ENCODE data around the gene IFITM5.

Gene IFITM5

DNA sequence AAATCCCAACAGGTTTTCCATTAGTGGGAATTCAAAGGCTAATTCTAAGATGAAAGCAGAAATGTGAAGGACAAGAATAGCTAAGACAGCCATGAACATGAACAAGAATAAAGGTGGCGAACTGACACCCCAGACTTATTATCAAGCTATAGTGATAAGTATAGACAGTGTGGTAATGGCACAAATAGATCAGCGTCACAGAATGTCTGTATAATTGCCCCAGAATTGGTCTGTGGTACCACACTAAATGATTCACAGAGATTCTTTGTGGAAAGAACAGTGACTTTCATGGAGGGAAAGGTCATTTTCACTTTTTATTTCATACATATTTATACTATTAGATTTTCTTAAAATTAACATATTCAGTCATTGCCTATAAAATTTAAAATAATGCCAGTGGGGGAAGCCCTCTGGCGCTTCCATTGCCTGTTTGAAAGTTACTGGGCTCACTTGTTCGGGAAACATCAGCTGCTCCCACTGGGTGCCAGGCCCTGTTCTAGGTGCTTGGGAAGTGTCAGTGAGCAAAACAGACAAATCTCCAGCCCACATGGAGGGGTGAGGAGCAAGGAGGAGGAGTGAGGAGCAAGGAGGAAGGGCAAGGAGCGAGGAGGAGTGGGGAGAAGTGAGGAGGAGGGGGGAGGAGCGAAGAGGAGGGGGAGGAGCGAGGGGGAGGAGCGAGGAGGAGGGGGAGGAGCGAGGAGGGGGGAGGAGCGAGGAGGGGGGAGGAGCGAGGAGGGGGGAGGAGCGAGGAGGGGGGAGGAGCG lies 32.5 kb downstream of the IFITM5 start:
- H3K36me3 ChIP-seq = no peaks in the 10 kb centered on the region
- H3K9me3 ChIP-seq = no peaks in the 10 kb centered on the region
- H3K27me3 ChIP-seq = no peaks in the 10 kb centered on the region
- peak overlapping the region; percentile 70 for H3K27ac ChIP-seq
- no peak overlapping the region for H3K4me3 ChIP-seq (ENCODE audit: low read depth in 1 of 2, low read length in 1 of 2)
- no peak for TF ChIP-seq CTCF (IDR thresholded peaks at IDR 0.05)
- peaks cover 35 to 38% of the 10 kb centered on the region in 2 experiments for H3K4me1 ChIP-seq (ENCODE audit: control insufficient read depth in 1 of 2, insufficient read depth in 1 of 2, low read depth in 1 of 2, low read length in 1 of 2)

GRCh38 chr11:261624-262023 lies 37.7 kb downstream of the IFITM5 start:
- Histone ChIP-seq H3K4me3 (ENCODE audit: low read depth in 1 of 2, low read length in 1 of 2) (no peak overlapping the region), H3K27ac (no peak overlapping the region), H3K4me1 (ENCODE audit: control insufficient read depth in 1 of 2, insufficient read depth in 1 of 2, low read depth in 1 of 2, low read length in 1 of 2) (no peaks in the 10 kb centered on the region), H3K27me3 (peaks cover 5% of the 10 kb centered on the region), H3K36me3 (no peaks in the 10 kb centered on the region), H3K9me3 (no peaks in the 10 kb centered on the region)
- TF ChIP-seq CTCF (IDR thresholded peaks at IDR 0.05) = no peak

DNA sequence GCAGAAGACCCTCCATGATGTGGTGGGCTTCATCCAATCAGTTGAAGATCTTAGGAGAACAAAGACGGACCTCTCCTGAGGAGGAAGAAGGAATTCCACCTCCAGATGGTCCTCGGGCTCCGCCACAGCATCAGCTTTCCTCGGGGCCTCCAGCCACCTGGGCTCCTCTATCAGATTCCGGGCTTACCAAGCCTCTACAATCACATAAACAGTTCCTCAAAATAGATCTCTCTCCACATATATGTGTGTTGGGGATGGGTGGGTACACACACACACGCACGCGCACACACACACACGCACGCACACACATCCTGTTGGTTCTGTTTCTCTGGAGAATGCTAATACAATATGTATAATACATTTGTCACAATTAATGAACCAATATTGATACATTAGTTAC lies 39.9 kb downstream of the IFITM5 start:
- H3K27me3 ChIP-seq = peaks cover 5% of the 10 kb centered on the region
- no peak overlapping the region for H3K27ac ChIP-seq
- no peak for TF ChIP-seq CTCF (IDR thresholded peaks at IDR 0.05)
- H3K9me3 ChIP-seq = no peaks in the 10 kb centered on the region
- H3K4me1 ChIP-seq (ENCODE audit: control insufficient read depth in 1 of 2, insufficient read depth in 1 of 2, low read depth in 1 of 2, low read length in 1 of 2) = no peaks in the 10 kb centered on the region
- H3K4me3 ChIP-seq (ENCODE audit: low read depth in 1 of 2, low read length in 1 of 2) = no peak overlapping the region
- no peaks in the 10 kb centered on the region for H3K36me3 ChIP-seq

GRCh38 chr11:257766-258493 lies 41.4 kb downstream of the IFITM5 start:
- Histone ChIP-seq H3K4me1 (ENCODE audit: control insufficient read depth in 1 of 2, insufficient read depth in 1 of 2, low read depth in 1 of 2, low read length in 1 of 2) (no peaks in the 10 kb centered on the region), H3K27ac (no peak overlapping the region), H3K9me3 (no peaks in the 10 kb centered on the region), H3K36me3 (peaks cover 10% of the 10 kb centered on the region), H3K4me3 (ENCODE audit: low read depth in 1 of 2, low read length in 1 of 2) (no peak overlapping the region), H3K27me3 (peaks cover 5% of the 10 kb centered on the region)
- no peak for TF ChIP-seq CTCF (IDR thresholded peaks at IDR 0.05)

- Histone ChIP-seq H3K4me3 (ENCODE audit: low read depth in 1 of 2, low read length in 1 of 2) (no peak overlapping the region), H3K36me3 (peaks cover 18% of the 10 kb centered on the region), H3K4me1 (ENCODE audit: control insufficient read depth in 1 of 2, insufficient read depth in 1 of 2, low read depth in 1 of 2, low read length in 1 of 2) (no peaks in the 10 kb centered on the region), H3K27me3 (peaks cover 5% of the 10 kb centered on the region), H3K27ac (no peak overlapping the region), H3K9me3 (no peaks in the 10 kb centered on the region)
- no peak for TF ChIP-seq CTCF (IDR thresholded peaks at IDR 0.05)
These were observed 42.2 kb downstream of the IFITM5 start for GRCh38 chr11:256952-257737.

Measured in neutrophil (primary cell).